Endothelial cell of umbilical vein (primary cell): Measurements from ENCODE around the gene TBX1. TPM values are rescaled to one million over a fixed set of nuclear protein-coding genes. Genes with fewer than 3 reads are reported as not detected.

Source experiments
- BruUV-seq: library from RNA; stranded (reverse); fragments of 400-500 nt; replicated peaks from 2 replicates; lab custom pipeline; 2021; lab: Mats Ljungman, UMichigan
- CTCF ChIA-PET: fragments of 300-600, 350-600 bp; sonication (Branson Sonifier 250); formaldehyde crosslinking; loops from one replicate; lab custom pipeline; 2021; ENCODE audit warnings: antibody characterized with exemption, inconsistent platforms; lab: Charles Lee
- POLR2A ChIA-PET: fragments of 300-600, 350-600 bp; sonication (Branson Sonifier 250); formaldehyde crosslinking; loops from one replicate; lab custom pipeline; 2021; ENCODE audit warnings: antibody characterized with exemption, inconsistent platforms; lab: Charles Lee
- DNase-seq: peaks from one replicate; pipeline ENCODE4 v3.0.0-alpha.2; 2011; ENCODE audit warnings: low read depth, low spot score
- FAIRE-seq: peaks from 2 replicates; lab custom pipeline; 2011; peaks lifted over from hg19 to GRCh38; lab: Jason Lieb, UNC
- H2AFZ ChIP-seq: 2 replicates; pipeline ENCODE4 v1.6.0; 2012; ENCODE audit warnings: low read depth, low read length, control low read depth, inconsistent platforms
- H3K27ac ChIP-seq: 2 replicates; pipeline ENCODE4 v1.5.1; 2011; ENCODE audit warnings: low read depth, mild to moderate bottlenecking, control low read depth, low read length, moderate library complexity; ENCODE audit not compliant: insufficient read depth
- H3K27me3 ChIP-seq, 2 experiments: 2 replicates each; pipeline versions ENCODE4 v1.6.0 to v1.6.1; 2011; ENCODE audit warnings: low read length in 2 of 2, mixed read lengths in 1 of 2; ENCODE audit not compliant: control insufficient read depth in 2 of 2, insufficient read depth in 2 of 2
- H3K36me3 ChIP-seq, 2 experiments: 2 replicates in 1 of 2; 3 replicates in 1 of 2; pipeline ENCODE4 v1.5.1; 2011; ENCODE audit warnings: low read length in 2 of 2, mild to moderate bottlenecking in 1 of 2, moderate library complexity in 1 of 2; ENCODE audit not compliant: control insufficient read depth in 2 of 2, insufficient read depth in 2 of 2; ENCODE audit errors: extremely low read depth in 1 of 2
- H3K4me1 ChIP-seq: 3 replicates; pipeline ENCODE4 v1.5.1; 2011; ENCODE audit warnings: mild to moderate bottlenecking, low read length; ENCODE audit not compliant: control insufficient read depth, insufficient read depth; ENCODE audit errors: extremely low read depth
- H3K4me2 ChIP-seq: 2 replicates; pipeline ENCODE4 v1.6.1; 2011; ENCODE audit warnings: low read length, control low read depth, mixed read lengths; ENCODE audit not compliant: insufficient read depth
- H3K4me3 ChIP-seq, 3 experiments: fragments of 200-600 bp in 1 of 3; sonication (generic), shearing (Covaris generic) in 1 of 3; replicated peaks in 1 of 3; 2 replicates each; pipeline ENCODE4 v1.5.1; 2011 to 2016; ENCODE audit warnings: control low read depth in 3 of 3, low read length in 3 of 3, mild to moderate bottlenecking in 2 of 3, inconsistent platforms in 1 of 3, low read depth in 1 of 3, moderate library complexity in 1 of 3; ENCODE audit not compliant: insufficient read depth in 1 of 3
- H3K79me2 ChIP-seq: 2 replicates; pipeline ENCODE4 v1.6.0; 2012; ENCODE audit warnings: low read length, inconsistent platforms; ENCODE audit not compliant: control insufficient read depth, insufficient read depth
- H3K9ac ChIP-seq: replicated peaks from 2 replicates; pipeline ENCODE3; 2011; ENCODE audit warnings: low read length, control low read depth; ENCODE audit not compliant: insufficient read depth; ENCODE audit errors: extremely low read depth
- H3K9me1 ChIP-seq: replicated peaks from 3 replicates; pipeline ENCODE4 v1.6.0; 2011; ENCODE audit warnings: mild to moderate bottlenecking, low read length; ENCODE audit not compliant: control insufficient read depth, insufficient read depth; ENCODE audit errors: extremely low read depth
- H3K9me3 ChIP-seq: replicated peaks from 2 replicates; pipeline ENCODE4 v1.5.1; 2012; ENCODE audit warnings: low read length, inconsistent platforms; ENCODE audit not compliant: control insufficient read depth, insufficient read depth
- H4K20me1 ChIP-seq: replicated peaks from 2 replicates; pipeline ENCODE3; 2011; ENCODE audit warnings: mild to moderate bottlenecking, low read length; ENCODE audit not compliant: control insufficient read depth, insufficient read depth; ENCODE audit errors: extremely low read depth
- EZH2 ChIP-seq: IDR thresholded peaks from 2 replicates; pipeline ENCODE4 v1.6.1; 2012; ENCODE audit warnings: borderline replicate concordance, low read depth, mild to moderate bottlenecking, moderate library complexity, low read length, inconsistent platforms; ENCODE audit not compliant: severe bottlenecking
- FOS ChIP-seq: IDR thresholded peaks from 2 replicates; pipeline ENCODE4 v1.6.1; 2011; ENCODE audit warnings: mild to moderate bottlenecking, low read length, moderate library complexity, borderline replicate concordance; ENCODE audit not compliant: insufficient read depth
- JUN ChIP-seq: IDR thresholded peaks from 2 replicates; pipeline ENCODE4 v1.6.1; 2011; ENCODE audit warnings: borderline replicate concordance, low read depth; ENCODE audit not compliant: insufficient read length, insufficient read depth
- MAX ChIP-seq: IDR thresholded peaks from 2 replicates; pipeline ENCODE4 v1.6.1; 2011; ENCODE audit not compliant: insufficient read depth, insufficient read length
- POLR2A ChIP-seq: IDR thresholded peaks from 2 replicates; pipeline ENCODE4 v1.6.1; 2012; ENCODE audit warnings: low read depth, mild to moderate bottlenecking, control low read depth, low read length
- POLR2AphosphoS5 ChIP-seq: IDR thresholded peaks from 2 replicates; pipeline ENCODE4 v1.6.1; 2012; ENCODE audit warnings: low read depth, mild to moderate bottlenecking, control low read depth, low read length, moderate library complexity; ENCODE audit not compliant: insufficient read depth
- dilution Hi-C: fragments of 300-500 bp; cut with MboI; formaldehyde crosslinking; loops from one replicate; pipeline ENCODE4 v1.15.0; 2019; ENCODE audit warnings: low sequenced_read_pairs; ENCODE audit not compliant: extremely low pct_ligation_motif_present
- intact Hi-C: fragments of 100-400 bp; cut with micrococcal nuclease; formaldehyde crosslinking; loops from one replicate; pipeline ENCODE4 v1.10.0; 2022
- polyA plus RNA-seq, 4 experiments: library from polyadenylated mRNA; depleted of rRNA in 3 of 4; stranded (reverse) in 3 of 4; unstranded in 1 of 4; fragments of >200 nt; gene quantifications; 2 replicates each; pipeline versions ENCODE4 v1.2.1 to v1.2.3, GENCODE V29; 2011 to 2012; ENCODE audit warnings: missing spikeins in 1 of 4
- total RNA-seq: library from RNA; stranded (reverse); gene quantifications from 2 replicates; pipeline ENCODE4 v1.2.3, GENCODE V29; 2021

Gene TBX1
- total and polyA plus RNA-seq, 2 donors (not counting 3 experiments of a cell fraction or from before 2014, with no cell fraction given) = 11.0 to 30.2 TPM

DNA sequence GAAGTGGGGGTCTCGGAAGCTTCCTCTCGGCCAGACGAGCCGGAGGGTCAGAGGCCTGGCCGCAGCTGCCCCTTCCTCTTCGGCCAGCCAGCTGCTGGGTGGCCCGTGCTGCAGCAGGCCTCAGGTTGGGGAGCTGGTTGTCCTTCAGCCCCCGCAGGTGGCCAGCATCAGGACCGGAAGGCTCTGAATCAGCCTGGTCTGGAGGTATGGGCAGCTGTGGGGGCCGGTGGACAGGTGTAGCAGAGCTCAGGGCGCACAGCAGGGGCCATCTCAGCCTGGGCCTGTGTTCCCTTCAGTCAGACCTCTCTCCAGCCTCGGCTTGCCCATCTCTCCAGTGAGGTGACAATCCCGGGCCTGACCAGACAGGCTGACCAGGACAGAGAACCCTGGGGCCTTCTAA lies 13.9 kb upstream of the TBX1 start:
- Histone ChIP-seq H3K9me3 (no peaks in the 10 kb centered on the region), H3K79me2 (no peaks in the 10 kb centered on the region), H3K9me1 (no peaks in the 10 kb centered on the region), H3K4me2 (no peak overlapping the region), H3K4me1 (peaks cover 9% of the 10 kb centered on the region), H3K9ac (no peak overlapping the region), H3K27ac (no peak overlapping the region), H2AFZ (no peak overlapping the region), H3K36me3 (no peaks in the 10 kb centered on the region), H3K4me3 (no peak overlapping the region), H3K27me3 (no peaks in the 10 kb centered on the region), H4K20me1 (no peaks in the 10 kb centered on the region)
- ChIA-PET POLR2A (no interaction called here), CTCF (interaction anchor here (0.8 to 3.4 kb wide), 7 partner anchors 9 to 173 kb away, joined by 3 to 32 read pairs (median 4); partner anchors contain the start of gene GP1BB)
- dilution Hi-C loops (no loop called here), intact Hi-C loops (loop anchor here (1.0 kb wide), 1 partner anchor 65 kb away; no protein-coding TSS in a partner anchor)
- DNase-seq = no peak
- no peak for TF ChIP-seq FOS
- no peak for TF ChIP-seq POLR2AphosphoS5
- TF ChIP-seq POLR2A = no peak
- no TSS peak for BruUV-seq
- no peak for FAIRE-seq

DNA sequence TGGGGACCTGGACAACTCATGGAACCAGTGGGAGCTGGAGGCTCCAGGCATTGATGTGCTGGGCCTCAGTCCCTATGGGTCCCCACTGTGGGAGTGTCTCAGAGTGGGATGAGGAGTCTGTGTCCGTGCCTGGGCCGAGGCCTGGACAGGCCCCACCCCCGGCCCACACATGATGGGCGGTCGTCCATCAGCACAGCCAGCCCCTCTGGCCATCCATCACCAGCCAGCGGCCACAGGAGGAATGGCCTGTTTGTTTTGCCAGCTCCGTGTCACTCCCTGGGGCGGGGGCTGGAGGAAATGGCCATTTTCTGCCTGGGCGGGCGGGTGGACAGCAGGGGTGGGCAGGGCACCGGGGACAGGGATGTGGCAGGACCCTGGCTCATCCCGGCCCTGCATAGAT lies 13.0 kb upstream of the TBX1 start:
- FAIRE-seq (no peak), DNase-seq (no peak)
- Histone ChIP-seq H2AFZ (no peak overlapping the region), H3K4me3 (no peak overlapping the region), H3K36me3 (no peaks in the 10 kb centered on the region), H3K4me1 (peaks cover 9% of the 10 kb centered on the region), H3K27me3 (no peaks in the 10 kb centered on the region), H3K4me2 (no peak overlapping the region), H3K9ac (no peak overlapping the region), H3K79me2 (no peaks in the 10 kb centered on the region), H3K9me3 (no peaks in the 10 kb centered on the region), H3K27ac (no peak overlapping the region), H4K20me1 (no peaks in the 10 kb centered on the region), H3K9me1 (no peaks in the 10 kb centered on the region)
- POLR2A ChIA-PET = no interaction called here
- intact Hi-C loops (loop anchor here (1.0 kb wide), 1 partner anchor 64 kb away; no protein-coding TSS in a partner anchor), dilution Hi-C loops (no loop called here)
- TF ChIP-seq JUN = no peak
- no peak for TF ChIP-seq POLR2A
- no peak for TF ChIP-seq FOS
- TF ChIP-seq EZH2 = no peak
- TF ChIP-seq MAX = no peak
- CTCF ChIA-PET = interaction anchor here (0.5 to 3.4 kb wide), 5 partner anchors 9 to 171 kb away, joined by 3 to 32 read pairs (median 4); no protein-coding TSS in a partner anchor
- no TSS peak for BruUV-seq
